ENCODE measurements around the gene NPLOC4.
A peak's percentile ranks its signal among the peaks of the same experiment; 100 is the strongest.

Gene NPLOC4

GRCh38 chr17:81514739-81515529 lies 122.0 kb downstream of the NPLOC4 start:
- peaks cover 14% of the 10 kb centered on the region for H3K4me1 ChIP-seq (ENCODE audit: control insufficient read depth, insufficient read depth, low read length)
- no peak for TF ChIP-seq ZNF169 (tag by site-specific recombination; IDR thresholded peaks at IDR 0.05)
- TF ChIP-seq KLF1 (tag by site-specific recombination; IDR thresholded peaks at IDR 0.05): peak; percentile 73
- TF ChIP-seq, protein P1, sequence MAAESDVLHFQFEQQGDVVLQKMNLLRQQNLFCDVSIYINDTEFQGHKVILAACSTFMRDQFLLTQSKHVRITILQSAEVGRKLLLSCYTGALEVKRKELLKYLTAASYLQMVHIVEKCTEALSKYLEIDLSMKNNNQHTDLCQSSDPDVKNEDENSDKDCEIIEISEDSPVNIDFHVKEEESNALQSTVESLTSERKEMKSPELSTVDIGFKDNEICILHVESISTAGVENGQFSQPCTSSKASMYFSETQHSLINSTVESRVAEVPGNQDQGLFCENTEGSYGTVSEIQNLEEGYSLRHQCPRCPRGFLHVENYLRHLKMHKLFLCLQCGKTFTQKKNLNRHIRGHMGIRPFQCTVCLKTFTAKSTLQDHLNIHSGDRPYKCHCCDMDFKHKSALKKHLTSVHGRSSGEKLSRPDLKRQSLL (tag by site-specific recombination; IDR thresholded peaks at IDR 0.05): no peak
- TF ChIP-seq ZNF549 (tag by site-specific recombination; IDR thresholded peaks at IDR 0.05): no peak
- TF ChIP-seq, protein P2, sequence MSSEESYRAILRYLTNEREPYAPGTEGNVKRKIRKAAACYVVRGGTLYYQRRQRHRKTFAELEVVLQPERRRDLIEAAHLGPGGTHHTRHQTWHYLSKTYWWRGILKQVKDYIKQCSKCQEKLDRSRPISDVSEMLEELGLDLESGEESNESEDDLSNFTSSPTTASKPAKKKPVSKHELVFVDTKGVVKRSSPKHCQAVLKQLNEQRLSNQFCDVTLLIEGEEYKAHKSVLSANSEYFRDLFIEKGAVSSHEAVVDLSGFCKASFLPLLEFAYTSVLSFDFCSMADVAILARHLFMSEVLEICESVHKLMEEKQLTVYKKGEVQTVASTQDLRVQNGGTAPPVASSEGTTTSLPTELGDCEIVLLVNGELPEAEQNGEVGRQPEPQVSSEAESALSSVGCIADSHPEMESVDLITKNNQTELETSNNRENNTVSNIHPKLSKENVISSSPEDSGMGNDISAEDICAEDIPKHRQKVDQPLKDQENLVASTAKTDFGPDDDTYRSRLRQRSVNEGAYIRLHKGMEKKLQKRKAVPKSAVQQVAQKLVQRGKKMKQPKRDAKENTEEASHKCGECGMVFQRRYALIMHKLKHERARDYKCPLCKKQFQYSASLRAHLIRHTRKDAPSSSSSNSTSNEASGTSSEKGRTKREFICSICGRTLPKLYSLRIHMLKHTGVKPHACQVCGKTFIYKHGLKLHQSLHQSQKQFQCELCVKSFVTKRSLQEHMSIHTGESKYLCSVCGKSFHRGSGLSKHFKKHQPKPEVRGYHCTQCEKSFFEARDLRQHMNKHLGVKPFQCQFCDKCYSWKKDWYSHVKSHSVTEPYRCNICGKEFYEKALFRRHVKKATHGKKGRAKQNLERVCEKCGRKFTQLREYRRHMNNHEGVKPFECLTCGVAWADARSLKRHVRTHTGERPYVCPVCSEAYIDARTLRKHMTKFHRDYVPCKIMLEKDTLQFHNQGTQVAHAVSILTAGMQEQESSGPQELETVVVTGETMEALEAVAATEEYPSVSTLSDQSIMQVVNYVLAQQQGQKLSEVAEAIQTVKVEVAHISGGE (tag by site-specific recombination; conservative IDR thresholded peaks at IDR 0.05; ENCODE audit: low read depth): peak; percentile 88
- TF ChIP-seq, protein P3, sequence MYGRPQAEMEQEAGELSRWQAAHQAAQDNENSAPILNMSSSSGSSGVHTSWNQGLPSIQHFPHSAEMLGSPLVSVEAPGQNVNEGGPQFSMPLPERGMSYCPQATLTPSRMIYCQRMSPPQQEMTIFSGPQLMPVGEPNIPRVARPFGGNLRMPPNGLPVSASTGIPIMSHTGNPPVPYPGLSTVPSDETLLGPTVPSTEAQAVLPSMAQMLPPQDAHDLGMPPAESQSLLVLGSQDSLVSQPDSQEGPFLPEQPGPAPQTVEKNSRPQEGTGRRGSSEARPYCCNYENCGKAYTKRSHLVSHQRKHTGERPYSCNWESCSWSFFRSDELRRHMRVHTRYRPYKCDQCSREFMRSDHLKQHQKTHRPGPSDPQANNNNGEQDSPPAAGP (tag by site-specific recombination; IDR thresholded peaks at IDR 0.05): peak; percentile 64; the same call in 1 of the 2 replicates
- TF ChIP-seq ZBTB17 (tag by site-specific recombination; IDR thresholded peaks at IDR 0.05): peak; percentile 26; the same call in 1 of the 2 replicates
- 0 out of 2 replicates have a peak, but pooled peaks have one; percentile 6 for TF ChIP-seq ZBTB44 (tag by site-specific recombination; IDR thresholded peaks at IDR 0.05)
- peak; percentile 85 for TF ChIP-seq KLF8 (tag by site-specific recombination; IDR thresholded peaks at IDR 0.05)
- TF ChIP-seq, protein P4, sequence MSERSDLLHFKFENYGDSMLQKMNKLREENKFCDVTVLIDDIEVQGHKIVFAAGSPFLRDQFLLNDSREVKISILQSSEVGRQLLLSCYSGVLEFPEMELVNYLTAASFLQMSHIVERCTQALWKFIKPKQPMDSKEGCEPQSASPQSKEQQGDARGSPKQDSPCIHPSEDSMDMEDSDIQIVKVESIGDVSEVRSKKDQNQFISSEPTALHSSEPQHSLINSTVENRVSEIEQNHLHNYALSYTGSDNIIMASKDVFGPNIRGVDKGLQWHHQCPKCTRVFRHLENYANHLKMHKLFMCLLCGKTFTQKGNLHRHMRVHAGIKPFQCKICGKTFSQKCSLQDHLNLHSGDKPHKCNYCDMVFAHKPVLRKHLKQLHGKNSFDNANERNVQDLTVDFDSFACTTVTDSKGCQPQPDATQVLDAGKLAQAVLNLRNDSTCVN (tag by site-specific recombination; optimal IDR thresholded peaks at IDR 0.05): peak; percentile 63
- TF ChIP-seq WT1 (tag by site-specific recombination; IDR thresholded peaks at IDR 0.05): 0 out of 2 replicates have a peak, but pooled peaks have one; percentile 9
- peak; percentile 61 for TF ChIP-seq GLIS1 (tag by site-specific recombination; IDR thresholded peaks at IDR 0.05)
- TF ChIP-seq SP2 (tag by site-specific recombination; IDR thresholded peaks at IDR 0.05): peak; percentile 68
- TF ChIP-seq ZNF629 (tag by site-specific recombination; IDR thresholded peaks at IDR 0.05): 0 out of 2 replicates have a peak, but pooled peaks have one; percentile 23
- TF ChIP-seq, protein P5, sequence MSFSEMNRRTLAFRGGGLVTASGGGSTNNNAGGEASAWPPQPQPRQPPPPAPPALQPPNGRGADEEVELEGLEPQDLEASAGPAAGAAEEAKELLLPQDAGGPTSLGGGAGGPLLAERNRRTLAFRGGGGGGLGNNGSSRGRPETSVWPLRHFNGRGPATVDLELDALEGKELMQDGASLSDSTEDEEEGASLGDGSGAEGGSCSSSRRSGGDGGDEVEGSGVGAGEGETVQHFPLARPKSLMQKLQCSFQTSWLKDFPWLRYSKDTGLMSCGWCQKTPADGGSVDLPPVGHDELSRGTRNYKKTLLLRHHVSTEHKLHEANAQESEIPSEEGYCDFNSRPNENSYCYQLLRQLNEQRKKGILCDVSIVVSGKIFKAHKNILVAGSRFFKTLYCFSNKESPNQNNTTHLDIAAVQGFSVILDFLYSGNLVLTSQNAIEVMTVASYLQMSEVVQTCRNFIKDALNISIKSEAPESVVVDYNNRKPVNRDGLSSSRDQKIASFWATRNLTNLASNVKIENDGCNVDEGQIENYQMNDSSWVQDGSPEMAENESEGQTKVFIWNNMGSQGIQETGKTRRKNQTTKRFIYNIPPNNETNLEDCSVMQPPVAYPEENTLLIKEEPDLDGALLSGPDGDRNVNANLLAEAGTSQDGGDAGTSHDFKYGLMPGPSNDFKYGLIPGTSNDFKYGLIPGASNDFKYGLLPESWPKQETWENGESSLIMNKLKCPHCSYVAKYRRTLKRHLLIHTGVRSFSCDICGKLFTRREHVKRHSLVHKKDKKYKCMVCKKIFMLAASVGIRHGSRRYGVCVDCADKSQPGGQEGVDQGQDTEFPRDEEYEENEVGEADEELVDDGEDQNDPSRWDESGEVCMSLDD (tag by site-specific recombination; IDR thresholded peaks at IDR 0.05): peak; percentile 75
- TF ChIP-seq ZNF394 (tag by site-specific recombination; IDR thresholded peaks at IDR 0.05; ENCODE audit: borderline replicate concordance): peak; percentile 64; the same call in 1 of the 2 replicates
- 0 out of 2 replicates have a peak, but pooled peaks have one; percentile 13 for TF ChIP-seq ZNF692 (tag by site-specific recombination; IDR thresholded peaks at IDR 0.05)
- TF ChIP-seq ZBTB8A (tag by site-specific recombination; IDR thresholded peaks at IDR 0.05): peak; percentile 89
- peak; percentile 28; the same call in 1 of the 2 replicates for TF ChIP-seq SP7 (tag by site-specific recombination; IDR thresholded peaks at IDR 0.05)
- 0 out of 2 replicates have a peak, but pooled peaks have one; percentile 28 for TF ChIP-seq ZNF76 (tag by site-specific recombination; IDR thresholded peaks at IDR 0.05; ENCODE audit: borderline replicate concordance, low read depth)
- 0 out of 2 replicates have a peak, but pooled peaks have one; percentile 11 for TF ChIP-seq ZNF843 (tag by site-specific recombination; IDR thresholded peaks at IDR 0.05)
- TF ChIP-seq KLF16 (tag by site-specific recombination; IDR thresholded peaks at IDR 0.05): peak; percentile 87
- peak; percentile 77 for TF ChIP-seq ZBTB20 (tag by site-specific recombination; IDR thresholded peaks at IDR 0.05)

More at GRCh38 chr17:81514739-81515529, 122.0 kb downstream of the NPLOC4 start:
- ChIA-PET CTCF (interaction anchor here (0.6 to 1.2 kb wide), 2 partner anchors 86 to 381 kb away, joined by 3 to 4 read pairs; no protein-coding TSS in a partner anchor), POLR2A (interaction anchor here (0.6 to 9.9 kb wide), 10 partner anchors 9 to 1139 kb away, joined by 3 to 85 read pairs (median 4); partner anchors contain the start of genes ARL16, BAHCC1, FAAP100 and HGS)
- Histone ChIP-seq H3K4me3 (ENCODE audit: low read depth, low read length) (peak overlapping the region; percentile 72), H3K27ac (ENCODE audit: extremely low read depth, low read depth, low read length) (peak overlapping the region; percentile 100), H3K36me3 (ENCODE audit: control insufficient read depth in 2 of 2, insufficient read depth in 1 of 2, low read length in 2 of 2) (peaks cover 4 to 24% of the 10 kb centered on the region in 2 experiments; a peak in 2 of 3 replicates), H3K9me3 (ENCODE audit: control insufficient read depth, insufficient read depth, low read depth, low read length) (no peaks in the 10 kb centered on the region)

Data from HEK293 (cell line).